GM19397 (cell line): ENCODE data around the gene TOM1.

Experiments used
- ATAC-seq: cut with Tn5 transposase; IDR thresholded peaks from one replicate; pipeline ENCODE4 v1.9.1; 2021; ENCODE audit warnings: mild to moderate bottlenecking, moderate library complexity; ENCODE audit not compliant: unreplicated experiment

The TOM1 gene

DNA sequence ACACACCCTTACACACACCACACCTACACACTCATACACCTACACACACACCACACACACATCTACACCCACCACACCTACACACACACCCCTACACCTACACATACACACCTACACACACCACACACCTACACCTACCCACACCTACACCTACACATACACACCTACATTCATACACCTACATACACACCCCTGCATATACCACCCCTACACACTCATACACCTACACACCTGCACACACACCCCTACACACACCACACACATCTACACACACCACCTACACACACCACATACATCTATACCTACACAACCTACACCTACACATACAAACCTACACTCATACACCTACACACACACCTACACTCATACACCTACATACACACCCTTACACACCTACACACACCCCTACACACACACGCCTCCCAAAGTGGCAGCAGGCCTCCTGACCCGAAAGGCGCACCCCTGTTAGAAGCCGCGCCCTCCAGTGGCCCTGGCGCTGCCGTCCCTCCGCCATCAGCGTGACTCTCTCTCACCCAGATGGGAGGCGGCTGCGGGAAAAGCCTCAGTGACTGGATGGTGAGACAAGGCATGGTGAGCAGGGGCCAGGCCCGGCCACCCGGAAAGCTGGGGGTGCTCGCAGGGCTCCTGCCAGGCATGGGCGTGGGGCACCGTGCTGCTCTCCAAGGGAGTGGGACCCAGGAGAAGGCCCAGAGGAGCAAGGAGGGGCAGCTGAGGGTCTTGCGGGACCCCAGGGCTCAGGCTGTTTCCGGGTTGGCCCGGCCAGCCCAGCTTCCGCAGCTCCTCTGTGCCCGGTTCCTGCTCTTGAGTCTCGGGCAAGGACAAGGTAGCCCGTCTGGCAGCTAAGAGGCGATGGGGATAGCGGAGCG lies 44.2 kb downstream of the TOM1 start:
- no peak for ATAC-seq

DNA sequence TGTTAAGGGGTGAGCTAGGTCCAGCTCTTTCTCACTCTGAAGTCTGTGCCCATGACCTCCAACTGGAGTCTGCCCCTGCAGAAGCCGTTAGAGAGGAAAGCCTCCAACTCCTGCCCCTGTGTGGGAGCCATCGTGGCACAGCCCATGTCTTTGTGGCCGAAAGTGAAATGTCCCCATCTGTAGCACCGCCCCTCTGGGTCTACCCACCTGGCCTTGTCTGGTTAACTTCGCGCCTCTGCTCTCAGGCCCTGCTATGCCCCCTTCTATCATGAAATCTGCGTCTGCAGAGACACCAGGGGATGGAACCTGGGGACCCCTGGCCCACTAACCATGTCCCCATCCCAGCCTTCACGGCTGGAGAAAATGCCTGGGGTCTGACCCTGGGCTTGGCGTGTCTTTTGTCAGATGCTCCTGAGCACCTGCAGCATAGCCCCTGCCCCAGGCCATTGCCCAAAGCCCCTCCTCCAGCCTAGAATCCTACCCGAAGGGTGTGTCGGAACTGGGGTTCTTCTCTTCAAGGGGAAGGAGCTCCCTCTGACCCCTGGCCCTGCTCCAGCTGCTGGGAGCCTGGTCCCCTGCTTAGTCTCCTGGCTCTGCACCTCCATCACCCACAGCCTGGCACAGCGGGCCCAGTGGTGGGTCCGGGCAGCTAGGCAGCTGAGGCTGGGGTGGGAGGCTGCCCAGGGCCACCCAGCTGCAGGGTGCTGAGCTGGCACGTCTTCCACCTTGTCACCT lies 45.4 kb downstream of the TOM1 start:
- ATAC-seq, result no peak

- no peak for ATAC-seq
Observed at GRCh38 chr22:35345808-35346505, 46.3 kb downstream of the TOM1 start.

GRCh38 chr22:35346596-35347220 lies 47.0 kb downstream of the TOM1 start:
- no peak for ATAC-seq

GRCh38 chr22:35347462-35347861 lies 47.8 kb downstream of the TOM1 start:
- ATAC-seq, result no peak

- ATAC-seq, result no peak
Observed at GRCh38 chr22:35348026-35348590, 48.4 kb downstream of the TOM1 start.

GRCh38 chr22:35348703-35349102 lies 49.0 kb downstream of the TOM1 start:
- ATAC-seq, result no peak

- ATAC-seq, result no peak
Observed at GRCh38 chr22:35349368-35349703, 49.6 kb downstream of the TOM1 start.

DNA sequence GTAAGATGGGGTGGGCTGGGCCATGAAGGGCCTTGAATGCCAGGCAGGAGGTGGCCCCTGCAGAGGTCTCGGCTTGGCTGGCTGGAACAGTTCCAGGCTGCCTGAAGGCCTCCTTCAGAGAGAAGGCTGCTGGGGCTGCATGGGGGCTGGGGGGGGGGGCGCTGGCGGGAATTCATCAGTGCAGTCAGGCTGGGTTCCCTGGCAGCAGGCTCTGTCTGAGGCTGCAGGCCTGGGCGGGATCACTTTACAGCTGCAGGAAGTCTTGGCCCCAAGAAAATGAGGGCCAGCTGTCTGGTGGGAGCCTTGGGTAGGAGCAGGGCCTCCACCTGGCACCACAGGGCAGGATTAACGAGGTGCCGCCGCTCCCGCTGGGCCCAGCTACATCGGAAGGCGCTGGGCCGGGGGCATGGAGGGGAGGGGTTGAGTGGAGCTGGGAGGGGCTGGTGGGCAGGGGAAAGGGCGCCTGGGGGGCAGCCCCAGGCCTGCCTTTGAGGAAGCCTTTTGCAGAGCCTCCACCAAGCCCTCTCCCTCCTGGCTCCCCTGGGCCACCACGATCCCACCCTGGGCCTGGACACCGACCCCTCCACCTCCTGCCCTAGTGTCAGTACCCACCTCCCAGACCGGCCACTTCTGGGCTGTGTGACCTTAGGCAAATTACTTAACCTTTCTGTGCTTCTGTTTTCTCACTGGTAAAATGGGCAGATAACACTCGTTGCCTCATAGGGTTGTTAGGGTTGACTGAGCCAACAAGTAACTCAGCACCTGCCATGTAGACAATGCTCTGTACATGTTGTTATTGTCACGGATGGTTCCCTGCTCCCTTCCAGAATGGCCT lies 50.2 kb downstream of the TOM1 start:
- ATAC-seq, result no peak

DNA sequence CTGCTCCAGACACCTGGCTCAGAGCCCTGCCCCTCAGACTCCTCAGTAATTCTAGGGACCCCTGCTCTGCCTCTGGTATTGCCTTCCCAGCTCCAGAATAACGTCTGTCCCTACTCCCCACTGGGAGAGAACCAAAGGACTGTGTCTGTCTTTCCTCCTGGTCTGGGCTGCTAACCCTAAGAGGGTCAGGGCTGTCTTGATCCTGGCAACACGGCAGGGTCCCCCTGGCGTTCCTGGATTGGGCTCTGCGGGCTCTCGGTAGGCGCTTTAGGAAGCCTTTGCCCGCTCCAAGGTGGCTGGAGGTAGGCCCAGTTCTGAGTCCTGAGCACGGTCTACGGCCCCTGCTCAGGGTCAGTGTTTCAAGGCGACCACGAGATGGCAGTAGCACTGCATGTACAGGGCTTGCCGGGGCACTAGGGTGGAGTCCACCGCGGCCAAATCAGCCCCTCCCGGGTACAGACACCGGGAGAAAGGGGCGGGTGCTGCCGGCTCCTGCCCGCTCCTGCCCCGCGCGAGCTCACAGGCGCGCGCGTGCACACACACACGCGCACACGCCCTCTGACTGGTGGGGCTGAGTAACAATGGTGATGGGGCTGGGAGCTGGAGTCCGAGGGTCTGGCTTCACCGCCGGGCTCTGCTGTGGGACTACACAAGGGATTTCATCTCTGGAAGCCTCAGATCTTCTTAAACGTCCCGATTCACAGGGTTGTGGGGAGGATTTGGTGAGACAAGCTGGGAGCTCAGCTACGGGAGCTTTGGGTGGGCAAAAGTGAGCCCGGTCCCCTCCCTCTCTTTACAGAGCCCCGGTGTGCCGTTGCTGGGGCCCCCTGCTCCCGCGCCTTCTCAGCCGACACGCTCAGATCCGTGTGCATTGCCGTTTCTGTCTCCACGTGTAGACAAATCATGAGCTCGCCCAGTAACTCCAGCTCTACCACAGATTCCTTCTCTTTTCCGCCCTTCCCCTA lies 51.1 kb downstream of the TOM1 start:
- peak; percentile 63 for ATAC-seq

- ATAC-seq, result no peak
Observed at GRCh38 chr22:35352214-35353111, 52.8 kb downstream of the TOM1 start.

GRCh38 chr22:35353318-35353717 lies 53.6 kb downstream of the TOM1 start:
- no peak for ATAC-seq

DNA sequence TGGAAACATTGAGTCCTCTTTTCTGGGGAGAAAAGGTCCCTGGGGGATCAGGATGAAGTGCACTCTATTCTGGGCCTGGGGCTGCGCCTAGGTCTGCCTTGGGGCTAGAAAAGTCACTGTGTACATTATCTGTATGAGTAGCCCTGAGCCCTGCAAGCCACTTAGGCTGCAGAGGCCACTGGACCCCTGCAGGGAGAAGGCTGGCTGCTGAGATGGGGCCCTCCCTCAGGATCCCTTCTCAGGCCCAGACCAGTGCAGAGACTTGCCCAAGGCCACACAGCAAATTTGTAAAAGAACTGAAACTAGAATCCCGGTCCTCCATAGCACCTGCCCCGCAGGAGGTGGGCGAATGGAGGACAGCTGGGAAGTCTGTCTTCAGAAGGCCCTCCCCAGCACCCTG lies 54.4 kb downstream of the TOM1 start:
- no peak for ATAC-seq

- no peak for ATAC-seq
Observed at GRCh38 chr22:35357883-35358621, 58.4 kb downstream of the TOM1 start.

DNA sequence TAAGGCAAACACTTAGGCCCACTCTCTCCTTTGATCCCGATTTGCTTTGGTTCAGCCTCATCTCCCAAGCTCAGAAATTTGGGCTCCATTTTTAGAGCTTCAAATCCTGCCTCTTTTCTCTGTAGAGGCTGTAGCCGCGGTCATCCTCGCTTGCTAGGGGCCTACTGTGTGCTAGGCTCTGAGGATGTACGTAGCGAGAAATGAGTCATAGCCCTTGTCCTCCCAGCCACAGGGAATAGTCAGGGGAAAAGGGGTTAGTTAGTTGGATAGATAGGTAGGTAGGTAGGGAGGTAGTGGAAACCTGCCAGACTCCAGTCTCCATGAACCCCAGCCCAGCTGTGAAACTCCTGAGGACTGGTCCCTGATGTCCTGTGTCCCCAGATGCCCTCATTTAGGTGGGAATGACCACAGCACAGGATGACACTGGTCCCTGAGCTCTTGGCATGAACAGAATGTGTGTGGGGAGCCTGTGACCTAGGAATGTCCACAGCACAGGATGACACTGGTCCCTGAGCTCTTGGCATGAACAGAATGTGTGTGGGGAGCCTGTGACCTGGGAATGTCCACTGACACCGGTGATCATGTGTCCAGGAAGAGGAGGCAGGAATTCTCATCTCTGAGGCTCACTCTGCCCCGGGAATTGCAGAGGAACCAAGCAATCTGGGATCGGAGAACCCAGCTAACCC lies 59.8 kb downstream of the TOM1 start:
- no peak for ATAC-seq

GRCh38 chr22:35361001-35361558 lies 61.4 kb downstream of the TOM1 start:
- ATAC-seq, result no peak
